ENCODE results near the gene KIAA0753. TPM values are rescaled to one million over a fixed set of nuclear protein-coding genes. Genes with fewer than 3 reads are reported as not detected.

Gene KIAA0753
- total and polyA plus RNA-seq, 4 donors: 5.3 to 31.9 (median 12.8) TPM

GRCh38 chr17:6643451-6644125 lies 3.1 kb upstream of the KIAA0753 start:
- 83 to 89% methylated on average over 5 of the region's 5 CpGs for WGBS, 2 donors
- no peak for DNase-seq
- H3K9me3 ChIP-seq (ENCODE audit: control insufficient read depth in 4 of 4, insufficient read depth in 3 of 4, low read length in 3 of 4): peaks cover 0 to 2% (median 0%) of the 10 kb centered on the region in 4 donors
- ATAC-seq (ENCODE audit: insufficient read depth, low FRiP score): no peak
- H3K27me3 ChIP-seq (ENCODE audit: control insufficient read depth in 3 of 3, insufficient read depth in 3 of 3, low read length in 2 of 3): no peaks in the 10 kb centered on the region
- no peak overlapping the region for H3K4me3 ChIP-seq
- no peak overlapping the region for H3K27ac ChIP-seq (ENCODE audit: low read depth in 1 of 2, low read length in 1 of 2)
- TF ChIP-seq CTCF (IDR thresholded peaks at IDR 0.05; ENCODE audit: control extremely low read depth, extremely low read depth): no peak
- peaks cover 5 to 22% (median 10%) of the 10 kb centered on the region in 4 donors for H3K36me3 ChIP-seq (ENCODE audit: control insufficient read depth in 4 of 4, insufficient read depth in 4 of 4, low read length in 4 of 4)
- H3K9ac ChIP-seq (ENCODE audit: insufficient read depth in 1 of 2, low read length in 2 of 2): no peak overlapping the region
- H3K4me1 ChIP-seq (ENCODE audit: control insufficient read depth in 5 of 5, insufficient read depth in 5 of 5, low read length in 5 of 5): peaks cover 5 to 15% (median 11%) of the 10 kb centered on the region in 5 donors

- H3K4me1 ChIP-seq (ENCODE audit: control insufficient read depth in 5 of 5, insufficient read depth in 5 of 5, low read length in 5 of 5): peaks cover 5 to 17% (median 15%) of the 10 kb centered on the region in 5 donors
Observed at GRCh38 chr17:6642592-6642991, 2.1 kb upstream of the KIAA0753 start.

GRCh38 chr17:6641247-6641863 lies 844 bp upstream of the KIAA0753 start:
- Histone ChIP-seq H3K9ac (ENCODE audit: insufficient read depth in 1 of 2, low read length in 2 of 2) (peak overlapping the region; percentile 54 to 78), H3K27me3 (ENCODE audit: control insufficient read depth in 3 of 3, insufficient read depth in 3 of 3, low read length in 2 of 3) (no peaks in the 10 kb centered on the region), H3K36me3 (ENCODE audit: control insufficient read depth in 4 of 4, insufficient read depth in 4 of 4, low read length in 4 of 4) (peaks cover 0 to 9% (median 8%) of the 10 kb centered on the region in 4 donors), H3K27ac (ENCODE audit: low read depth in 1 of 2, low read length in 1 of 2) (peak overlapping the region; percentile 90 to 91), H3K4me3 (peak overlapping the region; percentile 86), H3K9me3 (ENCODE audit: control insufficient read depth in 4 of 4, insufficient read depth in 3 of 4, low read length in 3 of 4) (no peaks in the 10 kb centered on the region), H3K4me1 (ENCODE audit: control insufficient read depth in 5 of 5, insufficient read depth in 5 of 5, low read length in 5 of 5) (peaks cover 5 to 17% (median 15%) of the 10 kb centered on the region in 5 donors)
- ATAC-seq (ENCODE audit: insufficient read depth, low FRiP score) (no peak), DNase-seq (peak; percentile 37 to 74 (median 57))
- WGBS, 2 donors: 5 to 7% methylated on average over 20 of the region's 20 CpGs
- no peak for TF ChIP-seq CTCF (IDR thresholded peaks at IDR 0.05; ENCODE audit: control extremely low read depth, extremely low read depth)

More at GRCh38 chr17:6642592-6642991, 2.1 kb upstream of the KIAA0753 start:
- DNase-seq (no peak), ATAC-seq (ENCODE audit: insufficient read depth, low FRiP score) (no peak)
- Histone ChIP-seq H3K9ac (ENCODE audit: insufficient read depth in 1 of 2, low read length in 2 of 2) (no peak overlapping the region), H3K4me3 (no peak overlapping the region), H3K27me3 (ENCODE audit: control insufficient read depth in 3 of 3, insufficient read depth in 3 of 3, low read length in 2 of 3) (no peaks in the 10 kb centered on the region), H3K36me3 (ENCODE audit: control insufficient read depth in 4 of 4, insufficient read depth in 4 of 4, low read length in 4 of 4) (peaks cover 4 to 12% (median 7%) of the 10 kb centered on the region in 4 donors), H3K27ac (ENCODE audit: low read depth in 1 of 2, low read length in 1 of 2) (no peak overlapping the region), H3K9me3 (ENCODE audit: control insufficient read depth in 4 of 4, insufficient read depth in 3 of 4, low read length in 3 of 4) (no peaks in the 10 kb centered on the region)
- no peak for TF ChIP-seq CTCF (IDR thresholded peaks at IDR 0.05; ENCODE audit: control extremely low read depth, extremely low read depth)
- 53% methylated on average over 2 of the region's 2 CpGs for WGBS, 2 donors
